Skeletal muscle satellite cell (primary cell): ENCODE results near the gene FAM117B. TPM values are rescaled to one million over a fixed set of nuclear protein-coding genes. Genes with fewer than 3 reads are reported as not detected.

ENCODE experiments used
- H3K27me3 ChIP-seq: 2 replicates; pipeline ENCODE4 v1.7.0; 2013; ENCODE audit warnings: low read length; ENCODE audit not compliant: control insufficient read depth, insufficient read depth
- H3K36me3 ChIP-seq: 2 replicates; pipeline ENCODE4 v1.7.0; 2013; ENCODE audit warnings: mild to moderate bottlenecking, control low read depth, low read length; ENCODE audit not compliant: insufficient read depth
- H3K4me1 ChIP-seq: 2 replicates; pipeline ENCODE4 v1.7.0; 2013; ENCODE audit warnings: low read length; ENCODE audit not compliant: control insufficient read depth, insufficient read depth
- H3K4me2 ChIP-seq: 2 replicates; pipeline ENCODE4 v1.7.0; 2013; ENCODE audit warnings: mild to moderate bottlenecking, low read length
- H3K4me3 ChIP-seq: 2 replicates; pipeline ENCODE4 v1.7.0; 2013; ENCODE audit warnings: low read length
- H3K9ac ChIP-seq: 2 replicates; pipeline ENCODE4 v1.7.0; 2013; ENCODE audit warnings: mild to moderate bottlenecking, low read depth, low read length, moderate library complexity
- H3K9me3 ChIP-seq: replicated peaks from 2 replicates; pipeline ENCODE4 v1.7.0; 2013; ENCODE audit warnings: mild to moderate bottlenecking, control low read depth, low read length
- total RNA-seq: library from RNA; depleted of rRNA; stranded (reverse); fragments of >200 nt; gene quantifications from 2 replicates; pipeline ENCODE4 v1.2.3, GENCODE V29; 2012; rRNA removed

FAM117B gene
- 0.87 and 1.0 TPM in 2 replicates for total RNA-seq

DNA sequence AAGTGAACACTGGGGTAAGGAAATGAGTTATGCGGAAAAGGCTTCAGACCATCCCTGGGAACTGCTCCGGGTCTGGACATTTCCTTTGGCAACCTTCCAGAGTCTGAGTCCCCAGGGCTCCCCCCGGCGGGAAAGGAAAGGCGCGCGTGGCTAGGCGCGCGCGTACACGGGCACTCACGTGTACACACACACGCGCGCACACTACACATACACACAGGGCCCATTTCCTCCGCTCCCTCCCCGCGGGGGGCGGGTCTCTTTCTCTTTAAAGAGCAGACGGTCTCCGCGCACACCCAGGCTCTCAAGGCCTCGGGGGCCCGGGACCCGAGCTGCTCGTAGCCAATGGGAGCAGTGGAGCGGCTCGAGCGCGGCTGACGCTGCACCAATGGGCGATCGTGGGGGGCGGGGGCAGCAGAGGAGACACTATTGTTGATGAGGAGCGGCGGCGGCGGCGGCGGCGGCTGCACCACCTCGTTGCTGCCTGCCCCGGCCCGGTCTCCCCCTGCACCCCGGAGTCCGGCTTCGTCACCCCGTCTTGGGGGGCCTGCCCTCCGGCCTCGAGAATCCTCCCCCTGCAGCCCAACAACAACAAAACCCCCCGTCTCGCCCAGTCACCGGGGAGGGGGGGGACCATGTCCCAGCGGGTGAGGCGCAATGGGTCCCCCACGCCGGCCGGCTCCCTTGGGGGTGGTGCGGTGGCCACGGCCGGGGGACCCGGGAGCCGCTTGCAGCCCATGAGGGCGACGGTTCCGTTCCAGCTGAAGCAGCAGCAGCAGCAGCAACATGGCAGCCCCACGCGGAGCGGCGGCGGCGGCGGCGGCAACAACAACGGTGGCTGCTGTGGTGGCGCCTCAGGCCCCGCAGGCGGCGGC lies at the start of gene FAM117B:
Gene FAM117B, plus strand, starts transcription at position 414 of the 872 bp plus-strand sequence. Its CDS starts 219 bp downstream, at position 633.
- Histone ChIP-seq H3K27me3 (no peaks in the 10 kb centered on the region), H3K9ac (peak within 1 kb of the TSS; percentile 80), H3K4me1 (peaks cover 12% of the 10 kb centered on the region), H3K4me2 (peak within 1 kb of the TSS; percentile 97), H3K9me3 (no peaks in the 10 kb centered on the region), H3K36me3 (no peaks in the 10 kb centered on the region), H3K4me3 (peak within 1 kb of the TSS; percentile 97)

GRCh38 chr2:202588647-202589581 lies 45.9 kb upstream of the FAM117B start:
- H3K27me3 ChIP-seq: no peaks in the 10 kb centered on the region
- peak overlapping the region; percentile 80 for H3K4me2 ChIP-seq
- no peaks in the 10 kb centered on the region for H3K9me3 ChIP-seq
- H3K9ac ChIP-seq: no peak overlapping the region
- H3K4me3 ChIP-seq: peak overlapping the region; percentile 54
- peaks cover 7% of the 10 kb centered on the region for H3K4me1 ChIP-seq
- H3K36me3 ChIP-seq: no peaks in the 10 kb centered on the region

DNA sequence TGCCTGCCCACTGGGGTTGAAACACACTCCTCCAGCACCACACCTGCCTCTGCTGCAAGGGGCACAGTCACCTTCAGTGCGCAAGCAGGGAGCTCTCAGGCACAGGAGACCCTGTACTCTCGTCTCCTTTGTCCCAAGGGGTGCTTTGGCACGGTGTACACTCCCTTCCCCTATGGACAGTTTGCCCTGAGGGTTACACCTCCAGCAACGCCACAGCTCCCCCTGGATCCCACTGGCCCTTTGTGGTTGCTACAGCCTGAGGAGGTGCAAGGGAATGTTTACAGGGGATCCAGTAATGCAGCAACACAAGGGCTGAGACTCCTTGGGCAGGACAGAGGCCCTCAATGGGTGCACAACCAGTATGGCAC lies 45.2 kb upstream of the FAM117B start:
- Histone ChIP-seq H3K4me3 (no peak overlapping the region), H3K9me3 (no peaks in the 10 kb centered on the region), H3K36me3 (no peaks in the 10 kb centered on the region), H3K27me3 (no peaks in the 10 kb centered on the region), H3K4me1 (peaks cover 7% of the 10 kb centered on the region), H3K4me2 (no peak overlapping the region), H3K9ac (no peak overlapping the region)

DNA sequence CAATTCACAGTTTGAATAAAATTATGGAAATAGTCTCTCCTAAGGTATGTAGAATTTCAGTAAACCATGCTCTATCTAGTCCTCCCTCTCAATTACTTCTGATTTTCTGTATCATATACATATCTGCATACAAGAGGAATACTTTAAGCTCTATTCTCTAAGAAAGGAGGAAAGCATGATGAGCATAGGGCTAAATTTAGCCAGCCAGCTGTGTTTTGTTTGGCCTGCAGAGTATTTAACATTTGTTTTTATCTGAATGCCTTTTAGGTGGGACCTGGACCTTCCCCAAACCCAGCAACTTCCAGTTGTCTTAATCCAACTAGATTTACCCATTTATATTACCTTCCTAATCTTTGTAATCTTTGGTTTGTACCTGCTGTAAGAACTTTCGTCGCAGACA lies 42.2 kb upstream of the FAM117B start:
- Histone ChIP-seq H3K4me3 (no peak overlapping the region), H3K4me2 (no peak overlapping the region), H3K4me1 (peaks cover 7% of the 10 kb centered on the region), H3K9ac (no peak overlapping the region), H3K36me3 (no peaks in the 10 kb centered on the region), H3K9me3 (no peaks in the 10 kb centered on the region), H3K27me3 (no peaks in the 10 kb centered on the region)

- H3K36me3 ChIP-seq: no peaks in the 10 kb centered on the region
- no peak overlapping the region for H3K4me3 ChIP-seq
- no peak overlapping the region for H3K4me2 ChIP-seq
- no peak overlapping the region for H3K9ac ChIP-seq
- H3K9me3 ChIP-seq: no peaks in the 10 kb centered on the region
- H3K27me3 ChIP-seq: no peaks in the 10 kb centered on the region
- no peaks in the 10 kb centered on the region for H3K4me1 ChIP-seq
Observed at GRCh38 chr2:202599105-202599504, 35.7 kb upstream of the FAM117B start.

- H3K4me2 ChIP-seq: no peak overlapping the region
- no peak overlapping the region for H3K4me3 ChIP-seq
- H3K9ac ChIP-seq: no peak overlapping the region
- H3K9me3 ChIP-seq: no peaks in the 10 kb centered on the region
- no peaks in the 10 kb centered on the region for H3K27me3 ChIP-seq
- no peaks in the 10 kb centered on the region for H3K36me3 ChIP-seq
- no peaks in the 10 kb centered on the region for H3K4me1 ChIP-seq
Observed at GRCh38 chr2:202599911-202600310, 34.9 kb upstream of the FAM117B start.

DNA sequence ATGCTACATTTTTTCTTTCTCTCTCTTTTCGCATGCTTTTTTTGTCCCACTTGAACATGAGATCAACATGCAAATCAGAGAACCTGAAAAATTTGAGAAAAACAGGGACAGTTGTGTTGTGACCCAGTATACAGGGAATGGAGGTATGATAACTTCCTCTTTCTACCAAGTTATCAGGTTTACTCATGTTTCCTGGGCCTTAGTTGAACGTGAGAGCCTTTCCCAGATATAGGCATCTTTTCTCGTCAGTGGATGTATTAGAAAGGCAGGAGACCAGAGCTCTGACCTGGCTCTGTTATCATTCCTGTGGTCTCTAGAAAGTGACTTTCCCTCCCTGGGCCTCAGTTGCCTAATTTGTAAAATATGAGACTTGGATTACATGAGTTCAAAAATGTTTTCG lies 30.1 kb upstream of the FAM117B start:
- Histone ChIP-seq H3K9ac (no peak overlapping the region), H3K4me1 (no peaks in the 10 kb centered on the region), H3K4me2 (no peak overlapping the region), H3K4me3 (no peak overlapping the region), H3K27me3 (no peaks in the 10 kb centered on the region), H3K36me3 (no peaks in the 10 kb centered on the region), H3K9me3 (no peaks in the 10 kb centered on the region)

DNA sequence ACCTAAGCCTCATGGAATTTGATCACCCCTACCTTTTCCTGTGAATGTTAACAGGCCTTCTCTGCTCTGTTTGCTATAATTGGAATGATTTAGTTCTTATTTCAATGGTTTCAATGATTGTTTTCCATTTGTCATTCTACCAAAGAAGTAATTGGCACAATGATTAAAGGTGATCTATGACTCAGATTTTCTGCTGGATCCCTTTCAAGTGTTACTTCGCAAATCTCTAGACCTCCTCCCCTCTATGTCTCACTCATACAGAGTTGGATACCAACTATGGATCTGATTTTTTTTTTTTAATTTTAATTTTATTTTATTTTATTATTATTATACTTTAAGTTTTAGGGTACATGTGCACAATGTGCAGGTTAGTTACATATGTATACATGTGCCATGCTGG lies 29.6 kb upstream of the FAM117B start:
- Histone ChIP-seq H3K9me3 (no peaks in the 10 kb centered on the region), H3K36me3 (no peaks in the 10 kb centered on the region), H3K4me2 (no peak overlapping the region), H3K4me1 (no peaks in the 10 kb centered on the region), H3K9ac (no peak overlapping the region), H3K27me3 (no peaks in the 10 kb centered on the region), H3K4me3 (no peak overlapping the region)

- no peak overlapping the region for H3K4me2 ChIP-seq
- H3K36me3 ChIP-seq: no peaks in the 10 kb centered on the region
- no peaks in the 10 kb centered on the region for H3K9me3 ChIP-seq
- H3K4me3 ChIP-seq: no peak overlapping the region
- H3K27me3 ChIP-seq: no peaks in the 10 kb centered on the region
- H3K4me1 ChIP-seq: no peaks in the 10 kb centered on the region
- H3K9ac ChIP-seq: no peak overlapping the region
Observed at GRCh38 chr2:202608142-202608852, 26.5 kb upstream of the FAM117B start.

GRCh38 chr2:202609381-202610145 lies 25.2 kb upstream of the FAM117B start:
- no peak overlapping the region for H3K4me2 ChIP-seq
- no peak overlapping the region for H3K4me3 ChIP-seq
- no peaks in the 10 kb centered on the region for H3K9me3 ChIP-seq
- H3K9ac ChIP-seq: no peak overlapping the region
- no peaks in the 10 kb centered on the region for H3K4me1 ChIP-seq
- no peaks in the 10 kb centered on the region for H3K36me3 ChIP-seq
- no peaks in the 10 kb centered on the region for H3K27me3 ChIP-seq
